ENCODE results near the gene TRIM24. TPM values are rescaled to one million over a fixed set of nuclear protein-coding genes. Genes with fewer than 3 reads are reported as not detected.

Gene TRIM24
- total RNA-seq, 1 donor from 2014 or later, result 15.7 TPM

GRCh38 chr7:138556771-138557484, 96.9 kb downstream of the TRIM24 start:
- Mint-ChIP-seq H3K36me3 (ENCODE audit: low read depth) (peaks cover 85% of the 10 kb centered on the region), H3K4me3 (no peak overlapping the region), H3K27ac (no peak overlapping the region), H3K27me3 (ENCODE audit: insufficient read depth) (no peaks in the 10 kb centered on the region), H3K4me1 (ENCODE audit: low read depth) (no peaks in the 10 kb centered on the region), H3K9me3 (peaks cover 45% of the 10 kb centered on the region)
- intact Hi-C loops (cut with micrococcal nuclease), result no loop called here
- DNase-seq (ENCODE audit: low spot score), result no peak

DNA sequence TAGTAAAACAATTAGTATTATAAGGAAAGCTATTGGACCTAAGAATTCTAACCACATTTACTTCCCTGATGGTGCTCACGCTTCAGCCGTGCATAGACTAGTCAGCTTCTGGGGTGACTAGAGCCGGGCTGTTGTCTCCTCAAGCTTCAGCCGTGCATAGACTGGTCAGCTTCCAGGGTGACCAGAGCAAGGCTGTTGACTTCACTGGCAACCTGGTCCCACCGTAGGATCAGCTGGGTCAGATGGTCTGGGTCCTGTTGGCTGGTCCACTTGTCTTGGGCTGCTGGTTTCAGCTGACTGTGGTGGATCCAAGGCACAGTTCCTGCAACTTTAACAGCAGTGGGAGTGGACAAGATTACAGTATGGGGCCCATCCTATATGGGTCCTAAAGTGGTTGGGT, 99.4 kb downstream of the TRIM24 start:
- H3K9me3 Mint-ChIP-seq, result peaks cover 61% of the 10 kb centered on the region
- no peak for DNase-seq (ENCODE audit: low spot score)
- no peak overlapping the region for H3K4me3 Mint-ChIP-seq
- H3K4me1 Mint-ChIP-seq (ENCODE audit: low read depth), result no peaks in the 10 kb centered on the region
- intact Hi-C loops (cut with micrococcal nuclease), result no loop called here
- peaks cover 84% of the 10 kb centered on the region for H3K36me3 Mint-ChIP-seq (ENCODE audit: low read depth)
- H3K27me3 Mint-ChIP-seq (ENCODE audit: insufficient read depth), result no peaks in the 10 kb centered on the region
- no peak overlapping the region for H3K27ac Mint-ChIP-seq

DNA sequence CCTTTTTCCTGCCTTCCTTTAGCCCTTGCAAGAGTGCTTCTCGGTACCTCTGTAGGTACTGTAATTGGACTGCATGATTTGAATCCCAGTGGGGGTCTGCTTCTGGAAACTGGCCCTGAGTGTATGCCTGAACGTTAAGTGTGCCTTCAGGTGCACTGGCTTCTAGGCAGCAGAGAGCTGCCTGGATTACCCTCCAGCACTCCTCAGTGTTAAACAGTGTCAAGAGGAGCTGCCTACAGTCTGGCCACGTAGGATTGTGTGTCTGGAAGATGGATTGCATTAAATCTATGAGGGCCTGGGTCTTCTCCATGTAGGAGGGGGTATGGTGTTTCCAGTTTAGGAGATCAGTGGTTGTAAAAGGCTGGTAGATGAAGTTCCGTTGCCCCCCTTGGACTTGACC, 103.7 kb downstream of the TRIM24 start:
- peaks cover 57% of the 10 kb centered on the region for H3K9me3 Mint-ChIP-seq
- H3K4me1 Mint-ChIP-seq (ENCODE audit: low read depth), result no peaks in the 10 kb centered on the region
- peaks cover 71% of the 10 kb centered on the region for H3K36me3 Mint-ChIP-seq (ENCODE audit: low read depth)
- no peaks in the 10 kb centered on the region for H3K27me3 Mint-ChIP-seq (ENCODE audit: insufficient read depth)
- no peak for DNase-seq (ENCODE audit: low spot score)
- no peak overlapping the region for H3K27ac Mint-ChIP-seq
- H3K4me3 Mint-ChIP-seq, result no peak overlapping the region
- intact Hi-C loops (cut with micrococcal nuclease), result no loop called here

DNA sequence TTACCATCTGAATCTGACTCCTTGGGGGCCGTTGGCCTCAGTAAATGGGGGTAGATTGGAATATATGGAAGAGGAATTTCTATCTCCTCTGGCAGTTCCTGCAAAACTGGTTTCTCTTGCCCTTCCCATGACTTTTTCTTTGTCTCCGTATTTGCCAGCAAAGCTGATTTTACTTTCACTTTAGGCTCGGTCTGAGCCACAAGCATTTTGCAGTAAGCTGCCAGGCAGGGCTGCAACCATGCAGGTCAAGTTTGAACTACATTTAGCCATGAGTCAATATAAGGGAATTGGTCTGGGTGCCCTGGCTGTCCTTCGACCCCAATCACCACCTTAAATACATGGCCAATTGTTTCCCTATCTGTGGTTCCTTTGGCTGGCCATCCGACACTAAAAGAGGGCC, 104.3 kb downstream of the TRIM24 start:
- Mint-ChIP-seq H3K4me3 (no peak overlapping the region), H3K27me3 (ENCODE audit: insufficient read depth) (no peaks in the 10 kb centered on the region), H3K27ac (no peak overlapping the region), H3K9me3 (peaks cover 56% of the 10 kb centered on the region), H3K4me1 (ENCODE audit: low read depth) (no peaks in the 10 kb centered on the region), H3K36me3 (ENCODE audit: low read depth) (peaks cover 72% of the 10 kb centered on the region)
- intact Hi-C loops (cut with micrococcal nuclease), result no loop called here
- DNase-seq (ENCODE audit: low spot score), result no peak

DNA sequence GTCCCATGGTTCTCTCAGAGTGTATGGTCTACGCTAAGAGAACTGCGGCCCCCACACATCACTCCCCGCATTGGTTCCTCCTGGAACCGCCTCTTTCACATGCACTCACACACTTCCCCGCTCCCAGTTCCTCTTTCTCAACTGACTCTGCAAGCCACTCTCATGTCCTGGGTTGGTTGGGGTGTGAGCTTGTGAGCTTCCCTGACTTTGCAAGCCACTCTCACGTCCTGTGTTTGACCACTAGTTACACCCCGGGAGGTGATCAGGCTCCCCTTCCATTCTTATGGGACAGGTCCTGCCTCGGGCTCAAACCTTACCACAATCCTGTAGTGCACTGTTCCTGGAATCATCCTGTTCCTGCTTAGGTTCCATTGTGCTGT, 105.0 kb downstream of the TRIM24 start:
- Mint-ChIP-seq H3K4me3 (no peak overlapping the region), H3K27me3 (ENCODE audit: insufficient read depth) (no peaks in the 10 kb centered on the region), H3K9me3 (peaks cover 53% of the 10 kb centered on the region), H3K36me3 (ENCODE audit: low read depth) (peaks cover 72% of the 10 kb centered on the region), H3K4me1 (ENCODE audit: low read depth) (no peaks in the 10 kb centered on the region), H3K27ac (no peak overlapping the region)
- intact Hi-C loops (cut with micrococcal nuclease), result no loop called here
- no peak for DNase-seq (ENCODE audit: low spot score)

GRCh38 chr7:138565451-138566114, 105.5 kb downstream of the TRIM24 start:
- no peak for DNase-seq (ENCODE audit: low spot score)
- intact Hi-C loops (cut with micrococcal nuclease), result no loop called here
- Mint-ChIP-seq H3K36me3 (ENCODE audit: low read depth) (peaks cover 72% of the 10 kb centered on the region), H3K4me3 (no peak overlapping the region), H3K27ac (no peak overlapping the region), H3K27me3 (ENCODE audit: insufficient read depth) (no peaks in the 10 kb centered on the region), H3K4me1 (ENCODE audit: low read depth) (no peaks in the 10 kb centered on the region), H3K9me3 (peaks cover 53% of the 10 kb centered on the region)

DNA sequence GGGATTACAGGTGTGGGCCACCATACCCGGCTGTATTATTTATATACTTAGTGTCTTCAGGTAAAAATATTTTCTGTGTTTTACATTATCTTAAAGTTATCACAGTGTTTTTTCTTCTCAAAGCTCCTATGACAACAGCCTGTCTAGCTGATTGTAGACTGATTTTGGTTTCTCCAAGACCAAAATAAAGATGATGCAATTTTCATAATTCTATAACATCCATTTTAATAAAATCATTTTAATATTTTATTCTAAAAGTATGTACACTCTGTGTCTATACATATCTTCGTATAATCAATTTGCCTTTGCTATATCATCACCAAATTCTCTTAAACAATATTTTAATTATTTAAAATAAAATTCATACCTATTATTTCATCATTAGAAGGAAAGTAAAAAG, 108.6 kb downstream of the TRIM24 start:
- H3K27me3 Mint-ChIP-seq (ENCODE audit: insufficient read depth), result no peaks in the 10 kb centered on the region
- no peak for DNase-seq (ENCODE audit: low spot score)
- no peak overlapping the region for H3K4me3 Mint-ChIP-seq
- H3K9me3 Mint-ChIP-seq, result peaks cover 42% of the 10 kb centered on the region
- intact Hi-C loops (cut with micrococcal nuclease), result no loop called here
- H3K27ac Mint-ChIP-seq, result no peak overlapping the region
- peaks cover 56% of the 10 kb centered on the region for H3K36me3 Mint-ChIP-seq (ENCODE audit: low read depth)
- no peaks in the 10 kb centered on the region for H3K4me1 Mint-ChIP-seq (ENCODE audit: low read depth)

DNA sequence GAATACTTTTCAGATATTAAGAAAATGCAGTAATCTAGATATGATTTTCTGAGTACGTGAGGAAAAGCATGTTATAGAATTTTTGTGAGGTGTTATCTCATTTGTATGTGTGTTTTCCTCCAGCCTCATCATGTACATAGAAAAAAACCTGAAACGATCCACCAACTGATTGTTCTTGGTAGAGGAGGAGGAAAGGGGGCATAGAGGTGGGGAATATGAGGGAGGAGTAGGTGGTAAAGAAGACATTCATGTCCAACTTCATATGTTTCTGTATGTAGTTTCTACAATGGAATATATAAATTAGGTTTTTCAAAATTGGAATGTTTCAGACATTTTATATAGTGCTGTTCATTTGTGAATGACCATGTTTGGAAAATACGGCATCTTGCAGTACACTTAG, 109.4 kb downstream of the TRIM24 start:
- Mint-ChIP-seq H3K36me3 (ENCODE audit: low read depth) (peaks cover 56% of the 10 kb centered on the region), H3K4me3 (no peak overlapping the region), H3K9me3 (peaks cover 35% of the 10 kb centered on the region), H3K27ac (no peak overlapping the region), H3K4me1 (ENCODE audit: low read depth) (no peaks in the 10 kb centered on the region), H3K27me3 (ENCODE audit: insufficient read depth) (no peaks in the 10 kb centered on the region)
- intact Hi-C loops (cut with micrococcal nuclease), result no loop called here
- DNase-seq (ENCODE audit: low spot score), result no peak

GRCh38 chr7:138570715-138571114, 110.7 kb downstream of the TRIM24 start:
- Mint-ChIP-seq H3K27ac (no peak overlapping the region), H3K4me1 (ENCODE audit: low read depth) (no peaks in the 10 kb centered on the region), H3K4me3 (no peak overlapping the region), H3K36me3 (ENCODE audit: low read depth) (peaks cover 47% of the 10 kb centered on the region), H3K9me3 (peaks cover 22% of the 10 kb centered on the region), H3K27me3 (ENCODE audit: insufficient read depth) (no peaks in the 10 kb centered on the region)
- intact Hi-C loops (cut with micrococcal nuclease), result no loop called here
- no peak for DNase-seq (ENCODE audit: low spot score)

GRCh38 chr7:138573741-138574140, 113.7 kb downstream of the TRIM24 start:
- H3K9me3 Mint-ChIP-seq, result peaks cover 4% of the 10 kb centered on the region
- intact Hi-C loops (cut with micrococcal nuclease), result no loop called here
- H3K27me3 Mint-ChIP-seq (ENCODE audit: insufficient read depth), result no peaks in the 10 kb centered on the region
- H3K27ac Mint-ChIP-seq, result no peak overlapping the region
- DNase-seq (ENCODE audit: low spot score), result no peak
- H3K4me1 Mint-ChIP-seq (ENCODE audit: low read depth), result no peaks in the 10 kb centered on the region
- no peak overlapping the region for H3K4me3 Mint-ChIP-seq
- H3K36me3 Mint-ChIP-seq (ENCODE audit: low read depth), result peaks cover 46% of the 10 kb centered on the region

DNA sequence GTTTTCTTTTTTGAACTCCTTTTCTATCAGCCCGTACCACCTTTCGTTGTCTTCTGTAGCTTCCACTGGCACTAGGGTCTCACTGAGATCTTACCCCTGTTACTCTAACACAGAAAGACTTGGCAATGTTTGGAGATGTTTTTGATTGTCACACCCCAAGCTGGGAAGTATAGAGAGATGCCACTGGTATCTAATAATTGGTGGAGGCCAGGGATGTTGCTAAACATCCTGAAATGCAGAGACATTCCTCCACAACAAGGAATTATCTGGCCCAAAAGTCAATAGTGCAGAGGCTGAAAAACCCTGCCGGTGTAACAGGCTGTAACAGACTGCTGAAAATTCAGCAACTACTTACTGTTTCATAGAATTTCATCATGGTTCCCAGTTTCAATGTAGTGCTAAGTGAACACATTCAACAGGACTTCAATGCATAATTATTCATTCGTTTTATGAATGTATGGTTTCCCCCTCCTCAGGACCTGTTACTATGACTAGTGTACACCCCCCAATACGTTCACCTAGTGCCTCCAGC, 115.9 kb downstream of the TRIM24 start:
- no peaks in the 10 kb centered on the region for H3K4me1 Mint-ChIP-seq (ENCODE audit: low read depth)
- H3K27me3 Mint-ChIP-seq (ENCODE audit: insufficient read depth), result no peaks in the 10 kb centered on the region
- intact Hi-C loops (cut with micrococcal nuclease), result no loop called here
- H3K36me3 Mint-ChIP-seq (ENCODE audit: low read depth), result peaks cover 46% of the 10 kb centered on the region
- no peak overlapping the region for H3K4me3 Mint-ChIP-seq
- no peaks in the 10 kb centered on the region for H3K9me3 Mint-ChIP-seq
- H3K27ac Mint-ChIP-seq, result no peak overlapping the region
- no peak for DNase-seq (ENCODE audit: low spot score)

DNA sequence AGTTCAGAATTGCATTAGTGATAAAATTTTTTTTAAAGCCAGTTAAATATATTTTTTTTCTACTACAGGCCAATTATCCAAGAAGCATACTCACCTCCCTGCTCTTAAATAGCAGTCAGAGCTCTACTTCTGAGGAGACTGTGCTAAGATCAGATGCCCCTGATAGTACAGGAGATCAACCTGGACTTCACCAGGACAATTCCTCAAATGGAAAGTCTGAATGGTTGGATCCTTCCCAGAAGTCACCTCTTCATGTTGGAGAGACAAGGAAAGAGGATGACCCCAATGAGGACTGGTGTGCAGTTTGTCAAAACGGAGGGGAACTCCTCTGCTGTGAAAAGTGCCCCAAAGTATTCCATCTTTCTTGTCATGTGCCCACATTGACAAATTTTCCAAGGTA, 119.1 kb downstream of the TRIM24 start:
- Mint-ChIP-seq H3K4me1 (ENCODE audit: low read depth) (no peaks in the 10 kb centered on the region), H3K36me3 (ENCODE audit: low read depth) (peaks cover 50% of the 10 kb centered on the region), H3K27me3 (ENCODE audit: insufficient read depth) (no peaks in the 10 kb centered on the region), H3K9me3 (no peaks in the 10 kb centered on the region), H3K4me3 (no peak overlapping the region), H3K27ac (no peak overlapping the region)
- intact Hi-C loops (cut with micrococcal nuclease), result no loop called here
- DNase-seq (ENCODE audit: low spot score), result no peak

DNA sequence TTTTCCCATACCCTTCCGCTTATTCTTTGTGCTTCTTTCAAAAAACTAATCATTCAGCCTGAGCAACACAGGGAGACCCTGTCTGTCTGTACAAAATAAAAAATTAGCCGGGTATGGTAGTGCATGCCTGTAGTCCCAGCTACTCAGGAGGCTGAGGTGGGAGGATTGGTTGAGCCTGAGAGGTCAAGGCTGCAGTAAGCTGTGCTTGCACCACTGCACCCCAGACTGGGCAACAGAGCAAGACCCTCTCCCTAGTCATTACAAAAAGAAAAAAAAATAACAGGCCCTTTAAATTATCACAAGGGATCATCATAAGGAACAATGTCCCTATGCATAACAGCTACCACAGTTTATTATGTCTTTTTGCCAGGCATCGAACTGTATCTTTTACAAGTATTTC, 119.6 kb downstream of the TRIM24 start:
- Mint-ChIP-seq H3K4me3 (no peak overlapping the region), H3K27me3 (ENCODE audit: insufficient read depth) (no peaks in the 10 kb centered on the region), H3K9me3 (no peaks in the 10 kb centered on the region), H3K4me1 (ENCODE audit: low read depth) (no peaks in the 10 kb centered on the region), H3K27ac (no peak overlapping the region), H3K36me3 (ENCODE audit: low read depth) (peaks cover 51% of the 10 kb centered on the region)
- no peak for DNase-seq (ENCODE audit: low spot score)
- intact Hi-C loops (cut with micrococcal nuclease), result no loop called here

Measured in activated T-helper 1 cell treated with anti-CD3 and anti-CD28 coated beads, Interleukin-12 subunit alpha, Interleukin-12 subunit beta, Interleukin-2, Interleukin-4 antibody, amounts not matched to agents 30 ng/mL and 10 ng/mL and 1 ng/mL, durations not matched to agents 14 hours and 24 hours and 36 hours (primary cell).